Body of pancreas (tissue), 4 donors: Measurements from ENCODE around the gene MELK. TPM values are rescaled to one million over a fixed set of nuclear protein-coding genes. Genes with fewer than 3 reads are reported as not detected.
A peak's percentile ranks its signal among the peaks of the same experiment; 100 is the strongest.

Source experiments
- ATAC-seq: fragments of 150-250 bp; one replicate; pipeline ENCODE4 v1.9.1; 2016
- DNase-seq, 4 donors: peaks; one replicate each; pipeline ENCODE4 v3.0.0-alpha.2; 2019
- H3K27ac ChIP-seq, 4 donors: fragments of 200-600 bp; sonication (generic); 1 replicate in 3 of 4; 2 replicates in 1 of 4; pipeline versions ENCODE4 v1.5.1 to v1.6.1; 2016 to 2019; ENCODE audit warnings: mild to moderate bottlenecking in 1 of 4, mixed read lengths in 1 of 4, moderate library complexity in 1 of 4
- H3K27me3 ChIP-seq, 2 donors: fragments of 200-600 bp; sonication (generic); one replicate each; pipeline ENCODE4 v1.6.0; 2016; ENCODE audit warnings: mild to moderate bottlenecking in 1 of 2
- H3K36me3 ChIP-seq, 2 donors: fragments of 200-600 bp; sonication (generic); replicated peaks in 1 of 2; 2 replicates each; pipeline ENCODE4 v1.5.1; 2016; ENCODE audit warnings: low read depth in 2 of 2; ENCODE audit not compliant: insufficient read depth in 1 of 2
- H3K4me1 ChIP-seq: fragments of 200-600 bp; sonication (generic); one replicate; pipeline ENCODE4 v1.6.0; 2016
- H3K4me3 ChIP-seq, 2 donors: fragments of 200-600 bp; sonication (generic); 1 replicate in 1 of 2; 2 replicates in 1 of 2; pipeline ENCODE4 v1.5.1; 2016 to 2019
- H3K9me3 ChIP-seq, 3 donors: fragments of 200-600 bp; sonication (generic); 1 replicate in 2 of 3; 2 replicates in 1 of 3; pipeline ENCODE4 v1.5.1; 2016
- CTCF ChIP-seq, 7 experiments: fragments of 450-650 bp in 4 of 7; fragments of 200-600 bp in 3 of 7; sonication (generic) in 3 of 7; IDR thresholded peaks; one replicate each; pipeline ENCODE4 v1.5.1; 2016 to 2019; ENCODE audit warnings: antibody characterized with exemption in 7 of 7
- POLR2A ChIP-seq, 3 donors: fragments of 450-650 bp; IDR thresholded peaks; one replicate each; pipeline ENCODE4 v1.6.1; 2016; ENCODE audit warnings: antibody characterized with exemption in 3 of 3, mild to moderate bottlenecking in 2 of 3
- WGBS, 2 donors: methylation state at CpG; one replicate each; pipeline ENCODE4 v1.1.5; 2017; 5-methylcytosine and 5-hydroxymethylcytosine counted together
- intact Hi-C: fragments of 100-400 bp; cut with DNase I; formaldehyde crosslinking; loops from one replicate; pipeline ENCODE4 v1.15.1; 2023
- total RNA-seq, 2 donors: library from RNA; depleted of rRNA; stranded (reverse); fragments of >200 nt; gene quantifications; one replicate each; pipeline ENCODE4 v1.1.0, GENCODE V29; 2016

Gene MELK
- total RNA-seq, 2 donors from 2014 or later, result not detected

DNA sequence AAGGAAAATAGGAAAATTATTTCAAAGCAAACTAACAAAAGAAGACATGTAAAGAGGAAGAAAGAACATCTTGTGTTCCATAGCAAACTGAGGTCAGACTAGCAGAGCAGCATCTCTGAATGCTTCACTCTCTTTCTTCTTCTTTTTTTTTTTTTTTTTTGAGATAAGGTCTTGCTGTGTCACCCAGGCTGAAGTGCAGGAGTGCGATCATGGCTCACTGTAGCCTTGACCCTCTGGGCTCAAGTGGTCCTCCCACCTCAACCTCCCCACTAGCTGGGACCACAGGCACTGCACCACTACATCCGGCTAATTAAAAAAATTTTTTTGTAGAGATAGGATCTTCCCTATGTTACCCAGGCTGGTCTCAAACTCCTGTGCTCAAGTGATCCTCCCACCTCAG, 36.6 kb downstream of the MELK start:
- DNase-seq, result no peak
- Histone ChIP-seq H3K4me1 (no peaks in the 10 kb centered on the region), H3K27ac (no peak overlapping the region), H3K4me3 (no peak overlapping the region), H3K27me3 (no peaks in the 10 kb centered on the region), H3K9me3 (no peaks in the 10 kb centered on the region), H3K36me3 (no peaks in the 10 kb centered on the region)
- TF ChIP-seq CTCF (IDR thresholded peaks at IDR 0.05) (no peak), POLR2A (IDR thresholded peaks at IDR 0.05) (no peak)
- intact Hi-C loops, result no loop called here
- WGBS, 2 donors, result 91 to 100% methylated on average over 2 of the region's 2 CpGs
- ATAC-seq, result no peak

GRCh38 chr9:36622121-36622520, 49.4 kb downstream of the MELK start:
- Histone ChIP-seq H3K4me3 (no peak overlapping the region), H3K27me3 (no peaks in the 10 kb centered on the region), H3K4me1 (peaks cover 11% of the 10 kb centered on the region), H3K27ac (no peak overlapping the region), H3K36me3 (no peaks in the 10 kb centered on the region), H3K9me3 (no peaks in the 10 kb centered on the region)
- no peak for DNase-seq
- intact Hi-C loops, result no loop called here
- no peak for ATAC-seq
- WGBS, 2 donors, result 91 to 92% methylated on average over 6 of the region's 6 CpGs
- no peak for TF ChIP-seq CTCF (IDR thresholded peaks at IDR 0.05)
- TF ChIP-seq POLR2A (IDR thresholded peaks at IDR 0.05), result no peak

- Histone ChIP-seq H3K27me3 (no peaks in the 10 kb centered on the region), H3K9me3 (no peaks in the 10 kb centered on the region), H3K36me3 (no peaks in the 10 kb centered on the region), H3K4me3 (no peak overlapping the region), H3K4me1 (peaks cover 11% of the 10 kb centered on the region), H3K27ac (no peak overlapping the region)
- TF ChIP-seq POLR2A (IDR thresholded peaks at IDR 0.05) (no peak), CTCF (IDR thresholded peaks at IDR 0.05) (no peak)
- intact Hi-C loops, result no loop called here
- DNase-seq (no peak), ATAC-seq (no peak)
- 92 to 93% methylated on average over 3 of the region's 3 CpGs for WGBS, 2 donors
These were observed 50.6 kb downstream of the MELK start for GRCh38 chr9:36623280-36623679.

DNA sequence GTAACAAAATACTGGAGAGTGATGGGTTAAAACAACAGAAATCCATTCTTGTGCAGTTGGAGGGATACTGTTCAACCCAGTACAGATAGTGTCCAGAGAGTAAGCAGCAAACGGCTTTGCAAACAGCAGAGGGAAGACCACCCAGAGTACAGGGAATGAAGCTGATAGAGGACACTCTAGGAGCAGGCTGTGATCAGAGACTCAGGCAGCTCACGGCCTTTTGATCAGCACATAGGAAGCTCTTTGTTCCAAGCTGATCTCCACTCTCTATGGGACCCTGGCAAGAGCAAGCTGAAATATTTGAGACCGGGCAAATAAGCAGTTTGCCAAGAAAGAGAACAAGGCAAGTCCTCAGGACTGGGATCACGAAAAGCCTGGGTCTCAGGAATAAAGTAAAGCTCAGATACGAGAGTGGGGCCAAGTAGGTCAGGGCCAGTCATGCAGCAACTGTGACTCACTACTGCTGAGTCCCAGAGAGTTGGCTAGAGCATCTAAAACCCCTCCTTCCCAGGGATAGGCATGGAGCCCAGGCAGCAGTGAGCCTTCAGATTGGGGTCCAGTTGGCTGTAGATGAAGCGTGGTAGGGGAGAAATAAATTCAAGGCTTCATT, 52.4 kb downstream of the MELK start:
- no peak for TF ChIP-seq POLR2A (IDR thresholded peaks at IDR 0.05)
- no peak for TF ChIP-seq CTCF (IDR thresholded peaks at IDR 0.05)

DNA sequence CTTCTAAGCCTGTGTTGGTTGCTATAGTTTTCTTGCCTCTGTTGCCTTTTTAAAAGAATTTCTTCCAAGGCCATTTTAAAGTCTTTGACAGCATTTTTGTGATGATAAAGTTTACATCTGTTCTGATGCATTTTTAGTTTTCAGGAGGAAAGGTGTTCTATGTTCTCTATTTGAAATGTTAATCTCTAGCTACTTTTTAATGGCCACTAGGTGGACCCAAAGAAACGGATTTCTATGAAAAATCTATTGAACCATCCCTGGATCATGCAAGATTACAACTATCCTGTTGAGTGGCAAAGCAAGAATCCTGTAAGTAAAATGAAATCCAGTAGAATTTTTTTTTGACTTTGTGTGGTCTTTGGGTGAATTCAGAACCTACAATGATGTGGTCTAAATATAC, 60.2 kb downstream of the MELK start:
- Histone ChIP-seq H3K27ac (no peak overlapping the region), H3K27me3 (no peaks in the 10 kb centered on the region), H3K36me3 (no peaks in the 10 kb centered on the region), H3K4me1 (no peaks in the 10 kb centered on the region), H3K4me3 (no peak overlapping the region), H3K9me3 (no peaks in the 10 kb centered on the region)
- TF ChIP-seq POLR2A (IDR thresholded peaks at IDR 0.05) (no peak), CTCF (IDR thresholded peaks at IDR 0.05) (peak; percentile 9 to 57 (median 47))
- WGBS, 2 donors, result 3 to 7% methylated on average over 1 of the region's 1 CpG
- intact Hi-C loops, result no loop called here
- no peak for DNase-seq
- ATAC-seq, result no peak

More for the DNA sequence above, 52.4 kb downstream of the MELK start:
- Histone ChIP-seq H3K9me3 (no peaks in the 10 kb centered on the region), H3K27ac (peak overlapping the region in 3 of 4 donors; percentile 63 to 83 (median 68)), H3K27me3 (no peaks in the 10 kb centered on the region), H3K4me3 (no peak overlapping the region), H3K4me1 (peaks cover 11% of the 10 kb centered on the region), H3K36me3 (no peaks in the 10 kb centered on the region)
- ATAC-seq, result peak; percentile 85
- 16 to 18% methylated on average over 6 of the region's 6 CpGs for WGBS, 2 donors
- peak; percentile 43 to 88 (median 62) for DNase-seq
- intact Hi-C loops, result no loop called here
